ENCODE results near the gene AUTS2.

AUTS2 gene

GRCh38 chr7:70595755-70596597, 997.7 kb downstream of the AUTS2 start:
- H3K27me3 ChIP-seq (ENCODE audit: control insufficient read depth, insufficient read depth, low read length) = no peaks in the 10 kb centered on the region
- peak overlapping the region; percentile 56 for H3K4me3 ChIP-seq (ENCODE audit: low read length)
- H3K36me3 ChIP-seq (ENCODE audit: control insufficient read depth, insufficient read depth, low read length) = no peaks in the 10 kb centered on the region
- no peak overlapping the region for H3K27ac ChIP-seq (ENCODE audit: low read depth, low read length)
- H3K4me1 ChIP-seq (ENCODE audit: control insufficient read depth, insufficient read depth, low read length) = no peaks in the 10 kb centered on the region
- no peak overlapping the region for H3K9ac ChIP-seq (ENCODE audit: low read length)

GRCh38 chr7:70596598-70596913, 998.3 kb downstream of the AUTS2 start:
- H3K27me3 ChIP-seq (ENCODE audit: control insufficient read depth, insufficient read depth, low read length) = no peaks in the 10 kb centered on the region
- peak overlapping the region; percentile 37 for H3K4me3 ChIP-seq (ENCODE audit: low read length)
- H3K4me1 ChIP-seq (ENCODE audit: control insufficient read depth, insufficient read depth, low read length) = no peaks in the 10 kb centered on the region
- H3K27ac ChIP-seq (ENCODE audit: low read depth, low read length) = no peak overlapping the region
- no peak overlapping the region for H3K9ac ChIP-seq (ENCODE audit: low read length)
- H3K36me3 ChIP-seq (ENCODE audit: control insufficient read depth, insufficient read depth, low read length) = no peaks in the 10 kb centered on the region

- H3K27ac ChIP-seq (ENCODE audit: low read depth, low read length) = no peak overlapping the region
- H3K9ac ChIP-seq (ENCODE audit: low read length) = no peak overlapping the region
- no peaks in the 10 kb centered on the region for H3K27me3 ChIP-seq (ENCODE audit: control insufficient read depth, insufficient read depth, low read length)
- no peaks in the 10 kb centered on the region for H3K4me1 ChIP-seq (ENCODE audit: control insufficient read depth, insufficient read depth, low read length)
- peak overlapping the region; percentile 37 for H3K4me3 ChIP-seq (ENCODE audit: low read length)
- H3K36me3 ChIP-seq (ENCODE audit: control insufficient read depth, insufficient read depth, low read length) = no peaks in the 10 kb centered on the region
Measured at GRCh38 chr7:70597066-70597465, 998.8 kb downstream of the AUTS2 start.

GRCh38 chr7:70598976-70599375, 1000.7 kb downstream of the AUTS2 start:
- H3K9ac ChIP-seq (ENCODE audit: low read length) = no peak overlapping the region
- no peaks in the 10 kb centered on the region for H3K36me3 ChIP-seq (ENCODE audit: control insufficient read depth, insufficient read depth, low read length)
- H3K27ac ChIP-seq (ENCODE audit: low read depth, low read length) = no peak overlapping the region
- no peak overlapping the region for H3K4me3 ChIP-seq (ENCODE audit: low read length)
- no peaks in the 10 kb centered on the region for H3K4me1 ChIP-seq (ENCODE audit: control insufficient read depth, insufficient read depth, low read length)
- H3K27me3 ChIP-seq (ENCODE audit: control insufficient read depth, insufficient read depth, low read length) = no peaks in the 10 kb centered on the region

- Histone ChIP-seq H3K36me3 (ENCODE audit: control insufficient read depth, insufficient read depth, low read length) (no peaks in the 10 kb centered on the region), H3K27me3 (ENCODE audit: control insufficient read depth, insufficient read depth, low read length) (no peaks in the 10 kb centered on the region), H3K4me1 (ENCODE audit: control insufficient read depth, insufficient read depth, low read length) (no peaks in the 10 kb centered on the region), H3K27ac (ENCODE audit: low read depth, low read length) (no peak overlapping the region), H3K9ac (ENCODE audit: low read length) (no peak overlapping the region), H3K4me3 (ENCODE audit: low read length) (no peak overlapping the region)
Measured at GRCh38 chr7:70599446-70600190, 1001.3 kb downstream of the AUTS2 start.

GRCh38 chr7:70600993-70601392, 1002.7 kb downstream of the AUTS2 start:
- Histone ChIP-seq H3K9ac (ENCODE audit: low read length) (no peak overlapping the region), H3K27me3 (ENCODE audit: control insufficient read depth, insufficient read depth, low read length) (no peaks in the 10 kb centered on the region), H3K4me1 (ENCODE audit: control insufficient read depth, insufficient read depth, low read length) (no peaks in the 10 kb centered on the region), H3K36me3 (ENCODE audit: control insufficient read depth, insufficient read depth, low read length) (no peaks in the 10 kb centered on the region), H3K27ac (ENCODE audit: low read depth, low read length) (no peak overlapping the region), H3K4me3 (ENCODE audit: low read length) (no peak overlapping the region)

- Histone ChIP-seq H3K36me3 (ENCODE audit: control insufficient read depth, insufficient read depth, low read length) (no peaks in the 10 kb centered on the region), H3K4me1 (ENCODE audit: control insufficient read depth, insufficient read depth, low read length) (no peaks in the 10 kb centered on the region), H3K27me3 (ENCODE audit: control insufficient read depth, insufficient read depth, low read length) (no peaks in the 10 kb centered on the region), H3K9ac (ENCODE audit: low read length) (no peak overlapping the region), H3K4me3 (ENCODE audit: low read length) (no peak overlapping the region), H3K27ac (ENCODE audit: low read depth, low read length) (no peak overlapping the region)
Measured at GRCh38 chr7:70602117-70602516, 1003.8 kb downstream of the AUTS2 start.

GRCh38 chr7:70607281-70607680, 1009.0 kb downstream of the AUTS2 start:
- Histone ChIP-seq H3K36me3 (ENCODE audit: control insufficient read depth, insufficient read depth, low read length) (no peaks in the 10 kb centered on the region), H3K27me3 (ENCODE audit: control insufficient read depth, insufficient read depth, low read length) (no peaks in the 10 kb centered on the region), H3K9ac (ENCODE audit: low read length) (no peak overlapping the region), H3K4me3 (ENCODE audit: low read length) (no peak overlapping the region), H3K27ac (ENCODE audit: low read depth, low read length) (no peak overlapping the region), H3K4me1 (ENCODE audit: control insufficient read depth, insufficient read depth, low read length) (no peaks in the 10 kb centered on the region)

GRCh38 chr7:70607759-70608158, 1009.5 kb downstream of the AUTS2 start:
- Histone ChIP-seq H3K27me3 (ENCODE audit: control insufficient read depth, insufficient read depth, low read length) (no peaks in the 10 kb centered on the region), H3K4me3 (ENCODE audit: low read length) (no peak overlapping the region), H3K9ac (ENCODE audit: low read length) (no peak overlapping the region), H3K27ac (ENCODE audit: low read depth, low read length) (no peak overlapping the region), H3K36me3 (ENCODE audit: control insufficient read depth, insufficient read depth, low read length) (no peaks in the 10 kb centered on the region), H3K4me1 (ENCODE audit: control insufficient read depth, insufficient read depth, low read length) (no peaks in the 10 kb centered on the region)

GRCh38 chr7:70608229-70608628, 1010.0 kb downstream of the AUTS2 start:
- H3K27me3 ChIP-seq (ENCODE audit: control insufficient read depth, insufficient read depth, low read length) = no peaks in the 10 kb centered on the region
- no peaks in the 10 kb centered on the region for H3K4me1 ChIP-seq (ENCODE audit: control insufficient read depth, insufficient read depth, low read length)
- no peak overlapping the region for H3K27ac ChIP-seq (ENCODE audit: low read depth, low read length)
- no peak overlapping the region for H3K9ac ChIP-seq (ENCODE audit: low read length)
- H3K4me3 ChIP-seq (ENCODE audit: low read length) = no peak overlapping the region
- H3K36me3 ChIP-seq (ENCODE audit: control insufficient read depth, insufficient read depth, low read length) = no peaks in the 10 kb centered on the region

GRCh38 chr7:70612811-70613210, 1014.5 kb downstream of the AUTS2 start:
- no peak overlapping the region for H3K9ac ChIP-seq (ENCODE audit: low read length)
- H3K4me3 ChIP-seq (ENCODE audit: low read length) = no peak overlapping the region
- H3K4me1 ChIP-seq (ENCODE audit: control insufficient read depth, insufficient read depth, low read length) = peaks cover 3% of the 10 kb centered on the region
- H3K36me3 ChIP-seq (ENCODE audit: control insufficient read depth, insufficient read depth, low read length) = no peaks in the 10 kb centered on the region
- no peak overlapping the region for H3K27ac ChIP-seq (ENCODE audit: low read depth, low read length)
- H3K27me3 ChIP-seq (ENCODE audit: control insufficient read depth, insufficient read depth, low read length) = no peaks in the 10 kb centered on the region

- no peaks in the 10 kb centered on the region for H3K36me3 ChIP-seq (ENCODE audit: control insufficient read depth, insufficient read depth, low read length)
- H3K9ac ChIP-seq (ENCODE audit: low read length) = no peak overlapping the region
- no peaks in the 10 kb centered on the region for H3K27me3 ChIP-seq (ENCODE audit: control insufficient read depth, insufficient read depth, low read length)
- H3K4me3 ChIP-seq (ENCODE audit: low read length) = peak overlapping the region; percentile 6
- H3K27ac ChIP-seq (ENCODE audit: low read depth, low read length) = no peak overlapping the region
- peaks cover 3% of the 10 kb centered on the region for H3K4me1 ChIP-seq (ENCODE audit: control insufficient read depth, insufficient read depth, low read length)
Measured at GRCh38 chr7:70614237-70615045, 1016.2 kb downstream of the AUTS2 start.

Measured in rectal smooth muscle tissue (tissue), 1 donor.